Endothelial cell of hepatic sinusoid (primary cell): ENCODE measurements around the gene FAM81A.
"Not testable (repeated sequence)": the region's sequence is repeated elsewhere in the genome, so short reads cannot be mapped to it uniquely, and the experiment has no call there.

Experiments used
- in situ Hi-C: cut with HindIII; loops from 2 replicates; pipeline ENCODE4 v1.10.0; 2017; ENCODE audit warnings: low sequenced_read_pairs

Gene FAM81A

DNA sequence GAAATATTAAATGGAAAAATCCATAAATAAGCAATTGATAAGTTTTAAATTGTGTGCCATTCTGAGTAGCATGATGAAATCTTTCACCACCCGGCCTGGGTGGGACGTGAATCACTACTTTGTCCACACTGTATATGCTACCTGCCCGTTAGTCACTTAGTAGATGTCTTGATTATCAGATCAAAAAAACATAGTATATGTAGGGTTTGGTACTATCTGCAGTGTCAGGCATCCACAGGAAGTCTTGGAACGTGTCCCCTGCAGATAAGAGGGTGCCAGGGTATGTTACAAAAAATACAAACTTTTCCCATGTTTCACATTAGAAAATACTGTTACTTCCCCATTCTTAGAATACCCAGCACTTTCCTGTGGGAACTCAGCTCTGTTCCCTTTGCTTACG, 35.2 kb downstream of the FAM81A start:
- in situ Hi-C loops = no loop called here

- in situ Hi-C loops = loop anchor here (5.0 kb wide), 1 partner anchor 93 kb away; no protein-coding TSS in a partner anchor
Observed at GRCh38 chr15:59475161-59475560, 37.2 kb downstream of the FAM81A start.

DNA sequence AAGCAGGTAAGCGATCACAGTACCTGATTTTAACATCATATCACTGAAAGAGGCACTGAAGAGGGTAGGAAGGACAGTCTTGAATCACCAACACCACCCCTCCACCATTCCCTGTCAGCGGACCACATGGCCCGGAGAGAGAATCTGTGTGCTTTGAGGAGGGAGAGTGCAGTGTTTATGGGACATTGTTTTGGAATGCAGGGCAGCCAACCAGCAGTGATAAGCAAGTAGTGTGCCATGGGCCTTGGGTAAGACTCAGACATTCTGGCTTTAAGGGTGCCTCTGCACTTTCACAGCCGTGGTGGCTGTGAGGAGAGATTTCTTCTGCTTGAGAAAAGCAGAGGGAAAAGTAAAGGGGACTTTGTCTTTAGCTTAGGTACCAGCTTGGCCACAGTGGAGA, 46.4 kb downstream of the FAM81A start:
- in situ Hi-C loops = no loop called here

DNA sequence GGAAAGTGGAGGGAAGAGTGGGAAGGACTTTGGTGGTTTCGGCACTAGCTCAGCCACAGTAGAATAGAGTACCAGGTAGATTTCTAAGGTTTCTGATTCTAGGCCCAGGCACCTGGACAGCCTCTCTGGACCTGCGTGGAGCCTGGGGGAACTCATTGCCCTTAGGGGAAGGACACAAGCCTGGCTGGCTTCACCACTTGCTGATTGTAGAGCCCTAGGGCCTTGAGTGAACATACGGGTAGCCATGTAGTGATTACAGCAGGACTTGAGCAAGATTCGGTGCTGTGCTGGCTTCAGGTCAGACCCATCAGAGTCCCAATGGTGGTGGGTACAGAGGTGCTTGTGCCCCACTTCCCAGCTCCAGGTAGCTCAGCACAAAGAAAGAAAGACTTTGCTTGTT, 47.0 kb downstream of the FAM81A start:
- in situ Hi-C loops = no loop called here

DNA sequence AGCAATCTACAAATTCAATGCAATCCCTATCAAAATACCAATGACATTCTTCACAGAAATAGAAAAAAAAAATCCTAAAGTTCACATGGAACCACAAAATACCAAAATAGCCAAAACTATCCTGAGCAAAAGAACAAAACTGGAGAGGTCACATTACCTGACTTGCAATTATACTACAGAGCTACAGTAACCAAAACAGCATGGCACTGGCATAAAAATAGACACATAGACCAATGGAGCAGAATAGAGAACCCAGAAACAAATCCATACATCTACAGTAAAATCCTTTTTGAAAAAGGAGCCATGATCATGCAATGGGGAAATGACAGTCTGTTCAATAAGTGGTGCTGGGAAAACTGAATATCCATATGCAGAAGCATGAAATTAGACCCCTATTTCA, 51.5 kb downstream of the FAM81A start:
- in situ Hi-C loops = not testable (repeated sequence)

GRCh38 chr15:59491062-59491461, 53.1 kb downstream of the FAM81A start:
- in situ Hi-C loops = no loop called here

- in situ Hi-C loops = no loop called here
Observed at GRCh38 chr15:59492389-59493377, 54.7 kb downstream of the FAM81A start.

DNA sequence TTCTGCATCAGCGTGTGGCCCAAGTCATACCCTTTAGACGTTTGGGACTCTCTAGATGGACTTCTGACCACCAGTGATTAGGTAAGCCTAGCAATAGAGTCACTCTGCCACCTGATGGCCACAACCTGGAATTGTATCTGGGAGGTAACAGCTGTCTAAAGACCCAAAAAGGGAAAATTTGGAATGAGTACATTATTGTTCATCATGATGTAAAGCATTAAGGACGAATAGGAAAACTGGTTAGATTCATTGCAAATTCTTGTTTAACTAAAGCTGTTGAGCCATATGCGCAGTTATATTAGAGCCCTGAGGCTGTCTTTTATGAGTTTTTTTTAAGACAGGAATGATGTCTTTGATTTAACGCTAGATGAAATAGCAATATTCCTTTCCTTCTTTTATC, 63.6 kb downstream of the FAM81A start:
- in situ Hi-C loops = loop anchor here (5.0 to 25.0 kb wide), 2 partner anchors 84 to 514 kb away; partner anchors contain the start of gene RNF111

DNA sequence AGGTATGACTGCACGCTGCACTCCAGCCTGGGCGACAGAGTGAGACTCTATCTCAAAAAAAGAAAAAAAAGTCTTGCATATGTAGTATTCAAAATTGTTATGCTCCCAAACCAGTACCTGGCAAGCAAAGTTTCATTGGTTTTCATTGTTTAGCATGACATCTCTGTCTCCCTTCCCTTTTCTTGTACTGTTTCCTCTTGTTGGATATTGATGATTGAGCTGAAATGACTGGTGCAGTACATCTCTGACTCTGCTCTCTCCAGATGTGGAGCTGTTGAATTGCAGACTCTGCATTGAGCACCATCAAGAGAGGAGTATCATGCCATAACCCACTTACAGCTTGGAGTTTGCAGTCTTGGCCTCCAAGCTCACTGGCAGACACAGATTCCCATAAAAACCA, 77.2 kb downstream of the FAM81A start:
- in situ Hi-C loops = loop anchor here (25.0 kb wide), 1 partner anchor 528 kb away; the partner anchor contains the start of gene RNF111

DNA sequence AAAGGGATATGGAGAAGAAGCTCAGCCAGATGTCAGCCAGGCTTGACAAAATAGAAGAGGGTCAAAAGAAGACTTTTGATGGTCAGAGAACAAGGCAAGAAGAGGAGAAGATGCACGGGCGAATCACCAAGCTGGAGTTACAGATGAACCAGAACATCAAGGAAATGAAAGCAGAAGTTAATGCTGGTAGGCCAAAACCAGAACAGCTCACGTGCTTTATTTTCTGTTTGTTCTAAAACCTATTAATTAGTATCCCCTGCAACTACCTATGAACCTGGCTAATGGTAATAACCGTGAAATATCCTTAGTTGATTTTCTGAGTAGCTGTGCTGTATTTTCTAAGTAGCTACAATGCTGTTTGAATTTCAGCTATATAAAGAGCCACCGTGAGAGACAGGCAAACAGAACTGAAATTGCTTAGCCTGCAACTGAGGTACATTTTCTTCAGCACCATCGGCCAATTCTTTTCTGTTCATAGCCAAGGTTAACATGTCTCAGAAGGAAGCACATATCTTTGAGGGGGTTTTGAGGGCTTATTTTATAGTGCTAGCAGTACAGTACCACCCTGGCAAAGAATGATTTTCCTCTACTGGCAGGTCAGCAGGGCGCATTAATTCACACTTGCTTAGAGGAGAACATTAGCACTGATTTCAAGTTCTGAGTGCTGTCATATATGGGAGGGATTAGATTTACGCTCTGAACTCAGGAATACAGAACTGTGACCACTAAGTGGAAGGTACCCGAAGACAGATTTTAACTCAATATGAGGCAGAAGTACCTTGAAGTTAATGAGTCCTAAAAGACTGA, 78.9 kb downstream of the FAM81A start:
- in situ Hi-C loops = loop anchor here (25.0 kb wide), 1 partner anchor 530 kb away; the partner anchor contains the start of gene RNF111

- in situ Hi-C loops = loop anchor here (25.0 kb wide), 1 partner anchor 532 kb away; the partner anchor contains the start of gene RNF111
Observed at GRCh38 chr15:59519329-59519728, 81.3 kb downstream of the FAM81A start.

GRCh38 chr15:59521443-59521842, 83.5 kb downstream of the FAM81A start:
- in situ Hi-C loops = loop anchor here (25.0 kb wide), 1 partner anchor 534 kb away; the partner anchor contains the start of gene RNF111

DNA sequence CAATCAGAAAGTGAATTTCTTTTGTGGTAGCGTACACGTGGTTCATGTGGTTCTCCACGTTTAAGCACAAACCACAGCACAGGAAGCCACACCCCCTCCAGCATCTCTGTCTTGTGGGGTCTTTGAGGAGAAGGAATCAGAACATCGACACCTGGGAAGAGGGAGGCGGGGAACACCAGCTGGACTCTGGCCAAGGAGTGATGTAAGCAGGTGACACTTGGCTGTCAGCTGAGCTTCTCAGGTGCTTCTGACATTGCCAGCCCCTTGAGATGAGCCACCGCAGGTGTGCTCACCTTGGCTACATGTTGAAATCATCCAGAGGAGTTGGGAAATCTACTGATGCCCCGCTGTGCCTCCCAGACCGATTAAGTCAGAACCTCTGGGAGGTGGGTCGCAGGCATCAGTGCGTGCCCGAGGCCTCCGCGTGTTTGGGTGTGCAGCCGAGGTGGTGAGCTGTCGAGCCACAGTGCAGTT, 85.0 kb downstream of the FAM81A start:
- in situ Hi-C loops = loop anchor here (25.0 kb wide), 1 partner anchor 536 kb away; the partner anchor contains the start of gene RNF111

DNA sequence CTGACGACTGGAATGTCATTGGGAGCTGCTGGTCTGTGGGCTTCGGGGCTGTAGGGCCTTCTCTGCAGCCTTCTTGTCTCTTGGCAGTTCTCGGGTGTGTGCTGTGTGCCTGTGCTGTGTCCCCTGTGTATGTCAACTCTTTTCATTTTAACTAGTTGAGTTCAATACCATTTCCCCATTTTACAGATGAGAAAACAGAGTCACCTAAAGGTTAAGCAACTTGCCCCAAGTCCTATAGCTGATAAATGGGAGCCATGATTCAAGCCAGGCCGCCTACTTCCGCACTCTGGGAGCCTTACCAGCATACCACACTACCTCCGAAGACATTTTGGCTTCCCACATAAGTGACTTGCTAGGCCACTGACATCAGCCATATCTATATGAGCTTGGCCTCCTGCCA, 85.7 kb downstream of the FAM81A start:
- in situ Hi-C loops = loop anchor here (25.0 kb wide), 1 partner anchor 536 kb away; the partner anchor contains the start of gene RNF111

- in situ Hi-C loops = loop anchor here (25.0 kb wide), 1 partner anchor 537 kb away; the partner anchor contains the start of gene RNF111
Observed at GRCh38 chr15:59524331-59524731, 86.3 kb downstream of the FAM81A start.

GRCh38 chr15:59526466-59526865, 88.5 kb downstream of the FAM81A start:
- in situ Hi-C loops = not testable (repeated sequence)

DNA sequence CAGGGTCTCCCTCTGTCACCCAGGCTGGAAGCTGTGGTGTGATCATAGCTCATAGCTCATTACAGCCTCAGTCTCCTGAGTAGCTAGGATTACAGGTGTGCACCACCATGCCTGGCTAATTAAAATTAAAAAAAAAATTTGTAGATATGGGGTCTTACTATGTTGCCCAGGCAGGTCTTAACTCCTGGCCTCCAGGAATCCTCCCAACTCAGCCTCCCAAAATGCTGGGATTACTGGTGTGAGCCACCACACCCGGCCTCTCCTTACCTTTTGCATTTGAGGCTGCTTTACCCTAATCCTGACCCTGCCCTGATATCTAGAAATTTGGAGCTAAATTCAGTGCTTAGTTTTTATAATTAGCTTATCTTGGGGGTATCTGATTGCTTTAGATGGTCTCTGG, 90.4 kb downstream of the FAM81A start:
- in situ Hi-C loops = no loop called here

GRCh38 chr15:59528961-59529402, 91.0 kb downstream of the FAM81A start:
- in situ Hi-C loops = no loop called here

GRCh38 chr15:59531066-59531675, 93.2 kb downstream of the FAM81A start:
- in situ Hi-C loops = no loop called here

- in situ Hi-C loops = no loop called here
Observed at GRCh38 chr15:59532770-59533379, 94.9 kb downstream of the FAM81A start.
